HFFc6 (cell line): ENCODE results near the gene NR6A1. TPM values are rescaled to one million over a fixed set of nuclear protein-coding genes. Genes with fewer than 3 reads are reported as not detected.

ENCODE experiments used
- DNase-seq: peaks from one replicate; pipeline ENCODE4 v3.0.0-alpha.2; 2018
- H3K27ac Mint-ChIP-seq: 2 replicates; pipeline ENCODE4 v1.8.0; 2020; ENCODE audit warnings: mild to moderate bottlenecking, mixed read lengths
- H3K27me3 Mint-ChIP-seq: 2 replicates; pipeline ENCODE4 v1.8.0; 2021; ENCODE audit warnings: mild to moderate bottlenecking, moderate library complexity, mixed read lengths; ENCODE audit not compliant: insufficient read depth
- H3K36me3 Mint-ChIP-seq: 2 replicates; pipeline ENCODE4 v1.8.0; 2021; ENCODE audit warnings: low read depth, mixed read lengths
- H3K4me1 Mint-ChIP-seq: 2 replicates; pipeline ENCODE4 v1.8.0; 2020; ENCODE audit warnings: low read depth, mixed read lengths
- H3K4me3 Mint-ChIP-seq: 2 replicates; pipeline ENCODE4 v1.8.0; 2020; ENCODE audit warnings: mild to moderate bottlenecking, moderate library complexity, mixed read lengths
- H3K9me3 Mint-ChIP-seq: 2 replicates; pipeline ENCODE4 v1.8.0; 2020; ENCODE audit warnings: mild to moderate bottlenecking, mixed read lengths
- total RNA-seq, 6 experiments: library from RNA; stranded (reverse); fragmentation: NEBNext Ultra II Directional; extraction: Animal tissue kit (Norgen Biotek cat#: 25700); gene quantifications; 2 replicates in 1 of 6; 3 replicates in 5 of 6; pipeline ENCODE4 v1.2.3, GENCODE V29; 2021
- TF ChIP-seq, protein P1 (sequence below): fragments of 200-600 bp; sonication (generic); IDR thresholded peaks from 2 replicates; pipeline ENCODE4 v1.5.0; 2021; ENCODE audit warnings: antibody characterized with exemption, mild to moderate bottlenecking

The NR6A1 gene
- total RNA-seq, 6 experiments from 2014 or later = 0.05 to 0.26 (median 0.13) TPM

DNA sequence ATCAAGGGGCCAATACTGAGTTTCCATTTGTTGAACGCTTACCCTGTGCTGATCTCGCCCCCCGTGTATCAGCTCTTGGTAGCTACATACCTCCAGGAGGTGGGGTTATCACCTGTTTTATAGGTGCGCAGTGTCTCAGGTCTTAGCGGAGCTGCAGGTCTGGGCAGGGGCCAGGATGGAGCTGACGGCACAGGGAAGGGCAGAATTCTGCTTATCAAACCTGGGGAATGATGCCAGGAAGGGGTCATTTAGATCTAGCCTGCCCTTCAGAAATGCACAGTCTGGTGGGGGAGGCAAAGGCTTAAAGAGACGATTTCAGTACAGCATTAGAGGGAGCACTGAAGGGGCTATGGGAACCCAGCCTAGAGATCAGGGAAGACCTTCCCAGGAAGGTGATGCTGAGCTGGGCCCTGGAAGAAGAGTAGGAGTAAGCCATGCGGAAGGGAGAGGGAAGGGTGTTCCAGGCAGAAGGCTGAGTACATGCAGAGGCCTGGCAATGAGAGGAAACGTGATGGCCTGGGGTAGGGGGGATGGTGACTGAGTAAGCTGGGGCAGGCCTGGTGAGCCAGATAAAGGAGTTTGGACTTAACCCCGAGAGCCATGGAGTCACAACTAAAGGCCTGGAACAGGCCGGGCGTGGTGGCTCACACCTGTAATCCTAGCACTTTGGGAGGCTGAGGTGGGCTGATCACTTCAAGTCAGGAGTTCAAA, 37.3 kb upstream of the NR6A1 start:
- Mint-ChIP-seq H3K27me3 (peaks cover 1% of the 10 kb centered on the region; the same call in 1 of the 2 replicates), H3K4me1 (peaks cover 32% of the 10 kb centered on the region), H3K27ac (no peak overlapping the region), H3K9me3 (no peaks in the 10 kb centered on the region), H3K36me3 (no peaks in the 10 kb centered on the region), H3K4me3 (no peak overlapping the region)
- TF ChIP-seq, protein P1, sequence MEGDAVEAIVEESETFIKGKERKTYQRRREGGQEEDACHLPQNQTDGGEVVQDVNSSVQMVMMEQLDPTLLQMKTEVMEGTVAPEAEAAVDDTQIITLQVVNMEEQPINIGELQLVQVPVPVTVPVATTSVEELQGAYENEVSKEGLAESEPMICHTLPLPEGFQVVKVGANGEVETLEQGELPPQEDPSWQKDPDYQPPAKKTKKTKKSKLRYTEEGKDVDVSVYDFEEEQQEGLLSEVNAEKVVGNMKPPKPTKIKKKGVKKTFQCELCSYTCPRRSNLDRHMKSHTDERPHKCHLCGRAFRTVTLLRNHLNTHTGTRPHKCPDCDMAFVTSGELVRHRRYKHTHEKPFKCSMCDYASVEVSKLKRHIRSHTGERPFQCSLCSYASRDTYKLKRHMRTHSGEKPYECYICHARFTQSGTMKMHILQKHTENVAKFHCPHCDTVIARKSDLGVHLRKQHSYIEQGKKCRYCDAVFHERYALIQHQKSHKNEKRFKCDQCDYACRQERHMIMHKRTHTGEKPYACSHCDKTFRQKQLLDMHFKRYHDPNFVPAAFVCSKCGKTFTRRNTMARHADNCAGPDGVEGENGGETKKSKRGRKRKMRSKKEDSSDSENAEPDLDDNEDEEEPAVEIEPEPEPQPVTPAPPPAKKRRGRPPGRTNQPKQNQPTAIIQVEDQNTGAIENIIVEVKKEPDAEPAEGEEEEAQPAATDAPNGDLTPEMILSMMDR = no peak
- no peak for DNase-seq

DNA sequence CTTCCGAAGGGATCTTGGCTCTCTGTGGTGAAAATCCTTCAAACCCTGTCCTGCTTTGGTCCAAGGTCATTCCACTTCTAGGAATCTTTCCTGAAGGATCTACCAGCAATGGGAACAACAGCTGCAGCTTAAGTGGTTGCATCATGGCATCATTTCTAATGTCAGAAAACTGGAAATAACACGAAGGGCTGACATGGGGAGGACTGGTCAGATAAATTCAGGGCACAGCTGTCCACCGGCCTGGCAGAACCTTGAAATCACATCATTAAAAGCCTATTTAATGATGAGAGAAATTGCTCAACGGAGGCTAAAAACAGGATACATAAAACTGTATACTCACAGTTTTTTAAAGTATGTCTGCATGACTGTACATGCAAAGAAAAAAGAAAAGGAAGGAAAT, 34.1 kb upstream of the NR6A1 start:
- Mint-ChIP-seq H3K4me3 (no peak overlapping the region), H3K27me3 (peaks cover 7% of the 10 kb centered on the region), H3K36me3 (no peaks in the 10 kb centered on the region), H3K4me1 (no peaks in the 10 kb centered on the region; the same call in 1 of the 2 replicates), H3K27ac (no peak overlapping the region), H3K9me3 (no peaks in the 10 kb centered on the region)
- no peak for DNase-seq
- TF ChIP-seq, protein P1 = no peak

DNA sequence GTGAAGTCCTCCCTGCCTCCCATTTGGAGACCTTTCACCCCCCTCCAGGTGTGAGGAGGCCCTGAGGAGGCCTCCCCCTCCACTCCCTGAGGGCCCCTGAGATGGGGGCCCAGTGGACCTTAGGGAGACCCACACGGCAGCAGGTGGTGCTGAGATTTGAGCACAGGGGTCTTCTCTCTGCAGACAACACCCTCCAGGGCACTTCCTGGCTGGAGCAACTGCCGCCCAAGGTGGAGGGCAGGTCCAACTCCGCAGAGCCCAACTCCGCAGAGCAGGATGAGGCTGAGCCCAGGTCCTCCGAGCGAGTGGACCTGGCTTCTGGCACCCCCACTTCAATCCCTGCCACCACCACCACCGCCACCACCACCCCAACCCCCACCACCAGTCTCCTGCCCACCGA, 32.8 kb upstream of the NR6A1 start:
- no peak for DNase-seq
- peaks cover 7% of the 10 kb centered on the region for H3K27me3 Mint-ChIP-seq
- no peak overlapping the region for H3K27ac Mint-ChIP-seq
- H3K4me1 Mint-ChIP-seq = no peaks in the 10 kb centered on the region; the same call in 1 of the 2 replicates
- H3K4me3 Mint-ChIP-seq = no peak overlapping the region
- no peaks in the 10 kb centered on the region for H3K36me3 Mint-ChIP-seq
- TF ChIP-seq, protein P1 = no peak
- no peaks in the 10 kb centered on the region for H3K9me3 Mint-ChIP-seq

DNA sequence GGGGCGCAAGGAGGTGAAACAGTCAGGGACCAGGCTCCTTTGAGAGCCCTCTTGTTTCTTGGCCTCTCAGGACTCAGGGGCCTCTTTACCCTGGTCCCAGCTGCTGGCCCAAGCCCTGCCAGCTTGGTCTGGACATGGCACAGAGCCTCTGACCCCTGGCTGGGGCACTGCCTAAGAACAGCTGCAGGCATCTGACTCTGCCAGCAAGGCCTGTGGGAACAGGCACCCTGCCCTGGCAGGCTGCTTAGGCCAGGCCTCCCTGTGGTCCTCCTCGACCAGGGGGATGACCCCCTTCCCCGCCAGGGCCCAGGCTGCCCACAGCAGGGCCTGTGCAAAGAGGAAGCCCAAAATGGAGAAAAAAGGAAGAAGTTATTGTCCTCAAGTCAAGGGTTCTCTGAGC, 31.3 kb upstream of the NR6A1 start:
- no peaks in the 10 kb centered on the region for H3K9me3 Mint-ChIP-seq
- H3K36me3 Mint-ChIP-seq = no peaks in the 10 kb centered on the region
- no peak overlapping the region for H3K4me3 Mint-ChIP-seq
- H3K27me3 Mint-ChIP-seq = peaks cover 9% of the 10 kb centered on the region
- no peak for DNase-seq
- TF ChIP-seq, protein P1 = no peak
- H3K4me1 Mint-ChIP-seq = no peaks in the 10 kb centered on the region; the same call in 1 of the 2 replicates
- H3K27ac Mint-ChIP-seq = no peak overlapping the region

DNA sequence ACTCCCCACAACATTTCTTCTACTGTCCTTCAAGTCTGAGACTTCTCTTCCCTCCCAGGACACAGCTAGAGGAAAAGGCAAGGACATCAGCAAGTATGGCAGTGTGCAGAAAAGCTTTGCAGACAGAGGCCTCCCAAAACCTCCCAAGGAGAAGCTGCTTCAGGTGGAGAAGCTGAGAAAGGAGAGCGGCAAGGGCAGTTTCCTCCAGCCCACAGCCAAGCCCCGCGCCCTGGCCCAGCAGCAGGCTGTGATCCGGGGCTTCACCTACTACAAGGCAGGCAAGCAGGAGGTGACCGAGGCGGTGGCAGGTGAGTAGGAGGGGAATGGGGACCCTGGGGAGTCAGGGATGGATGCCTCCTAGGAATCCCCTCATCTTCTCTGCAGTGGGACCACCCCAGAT, 30.2 kb upstream of the NR6A1 start:
- Mint-ChIP-seq H3K9me3 (no peaks in the 10 kb centered on the region), H3K4me1 (peaks cover 3% of the 10 kb centered on the region; the same call in 1 of the 2 replicates), H3K27me3 (peaks cover 11% of the 10 kb centered on the region), H3K27ac (no peak overlapping the region), H3K4me3 (no peak overlapping the region), H3K36me3 (no peaks in the 10 kb centered on the region)
- TF ChIP-seq, protein P1 = no peak
- DNase-seq = no peak
